OCI-LY7 (cell line): ENCODE measurements around the gene IFNG.

ENCODE experiments used
- EZH2phosphoT487 ChIP-seq: fragments of 200-600 bp; sonication (generic); IDR thresholded peaks from 2 replicates; pipeline ENCODE4 v1.6.1; 2018; ENCODE audit warnings: low read depth, borderline replicate concordance, mild to moderate bottlenecking, mixed run types, antibody characterized with exemption, low read length, moderate library complexity, mixed read lengths
- TF ChIP-seq, protein P1 (sequence below): fragments of 200-600 bp; sonication (generic); conservative IDR thresholded peaks from 2 replicates; pipeline ENCODE4 v1.5.1; 2014; ENCODE audit warnings: mild to moderate bottlenecking, antibody characterized with exemption, low read length, moderate library complexity, mixed read lengths

DNA sequence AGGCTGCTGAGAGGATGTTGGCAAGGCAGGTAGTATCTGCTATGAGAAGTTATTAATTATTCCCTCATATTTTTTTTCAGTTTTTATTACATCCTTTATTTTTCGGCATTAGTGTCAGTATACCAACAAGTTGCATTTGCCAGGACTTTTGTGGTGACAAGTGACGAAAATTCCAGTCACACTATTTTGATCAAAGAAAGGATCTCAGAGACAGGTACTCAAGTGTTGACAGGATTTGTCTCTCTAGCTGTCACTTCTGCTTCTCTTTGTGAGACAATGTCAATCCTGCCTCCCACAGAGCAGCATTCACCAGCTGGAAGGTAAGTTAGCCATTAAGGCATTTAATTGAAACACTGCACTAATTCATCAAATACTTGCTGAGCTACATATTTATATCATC lies 18.0 kb upstream of the IFNG start:
- TF ChIP-seq, protein P1, sequence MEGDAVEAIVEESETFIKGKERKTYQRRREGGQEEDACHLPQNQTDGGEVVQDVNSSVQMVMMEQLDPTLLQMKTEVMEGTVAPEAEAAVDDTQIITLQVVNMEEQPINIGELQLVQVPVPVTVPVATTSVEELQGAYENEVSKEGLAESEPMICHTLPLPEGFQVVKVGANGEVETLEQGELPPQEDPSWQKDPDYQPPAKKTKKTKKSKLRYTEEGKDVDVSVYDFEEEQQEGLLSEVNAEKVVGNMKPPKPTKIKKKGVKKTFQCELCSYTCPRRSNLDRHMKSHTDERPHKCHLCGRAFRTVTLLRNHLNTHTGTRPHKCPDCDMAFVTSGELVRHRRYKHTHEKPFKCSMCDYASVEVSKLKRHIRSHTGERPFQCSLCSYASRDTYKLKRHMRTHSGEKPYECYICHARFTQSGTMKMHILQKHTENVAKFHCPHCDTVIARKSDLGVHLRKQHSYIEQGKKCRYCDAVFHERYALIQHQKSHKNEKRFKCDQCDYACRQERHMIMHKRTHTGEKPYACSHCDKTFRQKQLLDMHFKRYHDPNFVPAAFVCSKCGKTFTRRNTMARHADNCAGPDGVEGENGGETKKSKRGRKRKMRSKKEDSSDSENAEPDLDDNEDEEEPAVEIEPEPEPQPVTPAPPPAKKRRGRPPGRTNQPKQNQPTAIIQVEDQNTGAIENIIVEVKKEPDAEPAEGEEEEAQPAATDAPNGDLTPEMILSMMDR: no peak
- no peak for TF ChIP-seq EZH2phosphoT487
